HepG2 (cell line): ENCODE results near the gene UBE2M. TPM values are rescaled to one million over a fixed set of nuclear protein-coding genes. Genes with fewer than 3 reads are reported as not detected.
A peak's percentile ranks its signal among the peaks of the same experiment; 100 is the strongest.

ENCODE experiments used
- CENPX ChIP-seq: sonication (generic); formaldehyde crosslinking; IDR thresholded peaks from 2 replicates; pipeline ENCODE4 v1.9.0; 2021; ENCODE audit warnings: mild to moderate bottlenecking, missing genetic modification reagents, moderate library complexity
- ELF4 ChIP-seq: sonication (generic); formaldehyde crosslinking; IDR thresholded peaks from 2 replicates; pipeline ENCODE4 v1.5.0; 2020; ENCODE audit warnings: missing genetic modification reagents, mild to moderate bottlenecking, moderate library complexity, borderline replicate concordance
- ETV6 ChIP-seq: sonication (generic); formaldehyde crosslinking; conservative IDR thresholded peaks from 2 replicates; pipeline ENCODE4 v1.4.0; 2020; ENCODE audit warnings: missing genetic modification reagents
- HNRNPLL ChIP-seq: fragments of 200-400 bp; formaldehyde crosslinking; IDR thresholded peaks from 2 replicates; pipeline ENCODE4 v1.6.1; 2017; ENCODE audit warnings: mild to moderate bottlenecking, low read depth, low read length; ENCODE audit not compliant: poor library complexity, severe bottlenecking
- HNRNPUL1 ChIP-seq: fragments of 200-400 bp; formaldehyde crosslinking; IDR thresholded peaks from 2 replicates; pipeline ENCODE4 v1.6.1; 2017; ENCODE audit warnings: low read depth, mild to moderate bottlenecking, low read length, moderate library complexity
- IKZF4 ChIP-seq: sonication (generic); formaldehyde crosslinking; IDR thresholded peaks from 2 replicates; pipeline ENCODE4 v1.5.1; 2020; ENCODE audit warnings: borderline replicate concordance, mild to moderate bottlenecking, low read depth, missing genetic modification reagents; ENCODE audit errors: not compliant biosample characterization
- IRF2 ChIP-seq: IDR thresholded peaks from 2 replicates; pipeline ENCODE4 v1.6.1; 2018; ENCODE audit warnings: missing genetic modification reagents, missing compliant biosample characterization
- KAT2B ChIP-seq: fragments of 150-350 bp; IDR thresholded peaks from 2 replicates; pipeline ENCODE4 v1.6.1; 2014; ENCODE audit warnings: low read depth, low read length, borderline replicate concordance
- MEF2D ChIP-seq: sonication (generic); formaldehyde crosslinking; IDR thresholded peaks from 2 replicates; pipeline ENCODE4 v1.5.1; 2020; ENCODE audit warnings: mild to moderate bottlenecking, missing genetic modification reagents
- RBM39 ChIP-seq: fragments of 200-400 bp; formaldehyde crosslinking; IDR thresholded peaks from one replicate; pipeline ENCODE4 v1.6.1; 2018; ENCODE audit warnings: antibody characterized with exemption, mild to moderate bottlenecking, low read depth, low read length; ENCODE audit not compliant: poor library complexity, severe bottlenecking
- RCOR2 ChIP-seq: IDR thresholded peaks from 2 replicates; pipeline ENCODE4 v1.6.1; 2016; ENCODE audit warnings: missing biosample characterization, missing genetic modification reagents
- RFX5 ChIP-seq: IDR thresholded peaks from 2 replicates; pipeline ENCODE4 v1.6.1; 2011; ENCODE audit warnings: low read depth, low read length, improper control_type of control experiment
- RFXAP ChIP-seq: sonication (generic); formaldehyde crosslinking; IDR thresholded peaks from 2 replicates; pipeline ENCODE4 v1.4.0; 2020; ENCODE audit warnings: missing genetic modification reagents, borderline replicate concordance
- SP5 ChIP-seq: IDR thresholded peaks from 2 replicates; pipeline ENCODE4 v1.6.1; 2016; ENCODE audit warnings: low read depth, borderline replicate concordance
- TBX3 ChIP-seq: fragments of 450-650 bp; IDR thresholded peaks from 2 replicates; pipeline ENCODE4 v1.6.1; 2017; ENCODE audit warnings: antibody characterized with exemption, mild to moderate bottlenecking, inconsistent platforms, borderline replicate concordance
- ZNF160 ChIP-seq: sonication (generic); formaldehyde crosslinking; IDR thresholded peaks from 2 replicates; pipeline ENCODE4 v1.8.0; 2022; ENCODE audit warnings: mild to moderate bottlenecking, inconsistent platforms, missing genetic modification reagents
- ZNF251 ChIP-seq: sonication (generic); formaldehyde crosslinking; IDR thresholded peaks from 2 replicates; pipeline ENCODE4 v1.9.0; 2021; ENCODE audit warnings: mild to moderate bottlenecking, missing genetic modification reagents
- ZNF556 ChIP-seq: sonication (generic); formaldehyde crosslinking; IDR thresholded peaks from 2 replicates; pipeline ENCODE4 v1.4.0; 2020; ENCODE audit warnings: mild to moderate bottlenecking, missing genetic modification reagents, borderline replicate concordance
- ZNF7 ChIP-seq: IDR thresholded peaks from 2 replicates; pipeline ENCODE4 v1.6.1; 2016; ENCODE audit warnings: missing biosample characterization, missing genetic modification reagents
- ZNF75D ChIP-seq: sonication (generic); formaldehyde crosslinking; IDR thresholded peaks from 2 replicates; pipeline ENCODE4 v1.8.1; 2023; ENCODE audit warnings: missing genetic modification reagents, mild to moderate bottlenecking, borderline replicate concordance
- ZNF781 ChIP-seq: sonication (generic); formaldehyde crosslinking; IDR thresholded peaks from 2 replicates; pipeline ENCODE4 v1.5.1; 2020; ENCODE audit warnings: borderline replicate concordance, mild to moderate bottlenecking, missing genetic modification reagents; ENCODE audit errors: not compliant biosample characterization
- ZSCAN9 ChIP-seq: IDR thresholded peaks from 2 replicates; pipeline ENCODE4 v1.6.1; 2016; ENCODE audit warnings: borderline replicate concordance
- polyA plus RNA-seq, 8 experiments: library from polyadenylated mRNA; depleted of rRNA in 3 of 8; stranded (reverse) in 7 of 8; unstranded in 1 of 8; fragments of >200 nt; fragmentation: Illumina TruSeq in 4 of 8; extraction: Trizol in 4 of 8; gene quantifications; 2 replicates each; pipeline versions ENCODE4 v1.2.1 to v1.2.3, GENCODE V29; 2011 to 2016; ENCODE audit warnings: low read depth in 4 of 8, missing spikeins in 1 of 8, mixed read lengths in 1 of 8; ENCODE audit not compliant: insufficient read depth in 1 of 8
- total RNA-seq, 5 experiments: library from RNA; depleted of rRNA; stranded (reverse); fragments of >200 nt; fragmentation: Illumina TruSeq; extraction: Trizol; gene quantifications; 2 replicates each; pipeline ENCODE4 v1.2.3, GENCODE V29; 2016; ENCODE audit warnings: low read depth in 1 of 5
- TF ChIP-seq, protein P1 (sequence below): sonication (generic); formaldehyde crosslinking; conservative IDR thresholded peaks from 2 replicates; pipeline ENCODE4 v1.4.0; 2020; ENCODE audit warnings: missing genetic modification reagents
- TF ChIP-seq, protein P2 (sequence below): sonication (generic); formaldehyde crosslinking; IDR thresholded peaks from 2 replicates; pipeline ENCODE4 v1.5.1; 2020; ENCODE audit warnings: missing genetic modification reagents, mild to moderate bottlenecking, borderline replicate concordance
- TF ChIP-seq, protein P3 (sequence below): sonication (generic); formaldehyde crosslinking; IDR thresholded peaks from 2 replicates; pipeline ENCODE4 v1.4.0; 2020; ENCODE audit warnings: mild to moderate bottlenecking, missing genetic modification reagents
- TF ChIP-seq, protein P4 (sequence below): fragments of 450-650 bp; IDR thresholded peaks from 2 replicates; pipeline ENCODE4 v1.6.1; 2017

The UBE2M gene
- total and polyA plus RNA-seq, 2 of the 13 experiments (the other 11 are each of a cell fraction or from before 2014, with no cell fraction given): 36.2 to 50.3 TPM

DNA sequence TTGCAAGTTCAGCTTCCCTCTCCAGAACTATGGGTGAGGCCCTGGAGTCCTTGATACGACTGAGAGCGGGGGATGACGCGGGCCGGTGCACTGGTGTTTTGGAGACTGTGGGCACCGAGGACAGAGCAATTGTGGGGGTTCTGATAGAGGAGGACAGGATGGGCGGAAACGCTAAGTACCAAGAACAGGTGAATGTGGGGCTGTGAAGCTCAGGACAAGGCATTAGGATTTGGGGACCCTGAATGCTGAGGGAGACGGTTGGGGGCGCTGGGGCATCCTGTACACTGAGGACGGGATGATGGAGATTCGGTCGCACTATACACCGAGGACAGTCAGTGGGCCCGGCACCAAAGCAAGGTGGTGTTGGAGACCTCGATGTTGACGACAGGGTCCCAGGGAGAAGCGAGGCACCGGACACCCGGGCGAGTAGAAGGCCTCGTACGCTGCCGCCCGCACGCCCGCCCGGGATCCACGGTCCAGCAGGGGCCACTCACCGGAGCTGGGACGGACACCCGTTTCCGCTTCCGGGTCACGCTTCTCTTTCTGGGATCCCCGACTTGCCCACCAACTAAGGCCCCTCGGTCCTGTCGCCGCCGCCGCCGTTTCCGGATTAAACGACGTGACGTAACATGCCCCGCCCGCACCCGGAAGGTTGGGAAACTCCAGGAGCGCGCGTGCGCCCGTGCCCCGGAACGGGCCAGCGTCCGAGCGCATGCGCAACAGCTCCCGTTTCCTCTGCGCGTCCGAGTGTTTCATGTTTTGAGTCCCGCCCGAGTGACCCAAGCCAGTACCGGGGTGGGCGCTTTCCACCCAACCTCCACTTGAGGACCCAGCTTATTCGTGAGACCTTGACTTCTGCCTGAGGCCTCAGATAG is 3.7 kb downstream of the UBE2M start, which contains the start of gene CHMP2A (continued):
- TF ChIP-seq KAT2B (no peak), ZNF160 (CRISPR knock-in tag) (no peak), RCOR2 (CRISPR knock-in tag) (no peak), HNRNPLL (peak; percentile 76), ZNF781 (CRISPR knock-in tag) (no peak), HNRNPUL1 (no peak), ZNF251 (CRISPR knock-in tag) (no peak), RFX5 (no peak), RBM39 (no peak), ZSCAN9 (peak; percentile 21; the same call in 1 of the 2 replicates), CENPX (CRISPR knock-in tag) (no peak), SP5 (CRISPR knock-in tag) (peak; percentile 38; the same call in 1 of the 2 replicates), IKZF4 (CRISPR knock-in tag) (peak; percentile 58), ETV6 (CRISPR knock-in tag) (no peak), MEF2D (CRISPR knock-in tag) (0 out of 2 replicates have a peak, but pooled peaks have one; percentile 51), RFXAP (CRISPR knock-in tag) (no peak; the same call in 1 of the 2 replicates), ZNF7 (no peak), IRF2 (peak; percentile 64; the same call in 1 of the 2 replicates), ELF4 (peak; percentile 72; the same call in 1 of the 2 replicates), ZNF75D (CRISPR knock-in tag) (no peak), ZNF556 (CRISPR knock-in tag) (no peak), TBX3 (no peak)
- TF ChIP-seq, protein P1, sequence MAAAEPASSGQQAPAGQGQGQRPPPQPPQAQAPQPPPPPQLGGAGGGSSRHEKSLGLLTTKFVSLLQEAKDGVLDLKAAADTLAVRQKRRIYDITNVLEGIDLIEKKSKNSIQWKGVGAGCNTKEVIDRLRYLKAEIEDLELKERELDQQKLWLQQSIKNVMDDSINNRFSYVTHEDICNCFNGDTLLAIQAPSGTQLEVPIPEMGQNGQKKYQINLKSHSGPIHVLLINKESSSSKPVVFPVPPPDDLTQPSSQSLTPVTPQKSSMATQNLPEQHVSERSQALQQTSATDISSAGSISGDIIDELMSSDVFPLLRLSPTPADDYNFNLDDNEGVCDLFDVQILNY: no peak
- TF ChIP-seq, protein P2, sequence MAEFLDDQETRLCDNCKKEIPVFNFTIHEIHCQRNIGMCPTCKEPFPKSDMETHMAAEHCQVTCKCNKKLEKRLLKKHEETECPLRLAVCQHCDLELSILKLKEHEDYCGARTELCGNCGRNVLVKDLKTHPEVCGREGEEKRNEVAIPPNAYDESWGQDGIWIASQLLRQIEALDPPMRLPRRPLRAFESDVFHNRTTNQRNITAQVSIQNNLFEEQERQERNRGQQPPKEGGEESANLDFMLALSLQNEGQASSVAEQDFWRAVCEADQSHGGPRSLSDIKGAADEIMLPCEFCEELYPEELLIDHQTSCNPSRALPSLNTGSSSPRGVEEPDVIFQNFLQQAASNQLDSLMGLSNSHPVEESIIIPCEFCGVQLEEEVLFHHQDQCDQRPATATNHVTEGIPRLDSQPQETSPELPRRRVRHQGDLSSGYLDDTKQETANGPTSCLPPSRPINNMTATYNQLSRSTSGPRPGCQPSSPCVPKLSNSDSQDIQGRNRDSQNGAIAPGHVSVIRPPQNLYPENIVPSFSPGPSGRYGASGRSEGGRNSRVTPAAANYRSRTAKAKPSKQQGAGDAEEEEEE: 0 out of 2 replicates have a peak, but pooled peaks have one; percentile 20
- TF ChIP-seq, protein P3, sequence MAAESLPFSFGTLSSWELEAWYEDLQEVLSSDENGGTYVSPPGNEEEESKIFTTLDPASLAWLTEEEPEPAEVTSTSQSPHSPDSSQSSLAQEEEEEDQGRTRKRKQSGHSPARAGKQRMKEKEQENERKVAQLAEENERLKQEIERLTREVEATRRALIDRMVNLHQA (CRISPR knock-in tag): no peak
- TF ChIP-seq, protein P4, sequence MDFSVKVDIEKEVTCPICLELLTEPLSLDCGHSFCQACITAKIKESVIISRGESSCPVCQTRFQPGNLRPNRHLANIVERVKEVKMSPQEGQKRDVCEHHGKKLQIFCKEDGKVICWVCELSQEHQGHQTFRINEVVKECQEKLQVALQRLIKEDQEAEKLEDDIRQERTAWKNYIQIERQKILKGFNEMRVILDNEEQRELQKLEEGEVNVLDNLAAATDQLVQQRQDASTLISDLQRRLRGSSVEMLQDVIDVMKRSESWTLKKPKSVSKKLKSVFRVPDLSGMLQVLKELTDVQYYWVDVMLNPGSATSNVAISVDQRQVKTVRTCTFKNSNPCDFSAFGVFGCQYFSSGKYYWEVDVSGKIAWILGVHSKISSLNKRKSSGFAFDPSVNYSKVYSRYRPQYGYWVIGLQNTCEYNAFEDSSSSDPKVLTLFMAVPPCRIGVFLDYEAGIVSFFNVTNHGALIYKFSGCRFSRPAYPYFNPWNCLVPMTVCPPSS: no peak
